Nephron progenitor cell (in vitro differentiated cells): ENCODE data around the gene OTUB1.
"Not testable (repeated sequence)": the region's sequence is repeated elsewhere in the genome, so short reads cannot be mapped to it uniquely, and the experiment has no call there.

ENCODE experiments used
- DNase-seq: peaks from one replicate; pipeline ENCODE4 v3.0.0; 2021
- H3K27ac Mint-ChIP-seq: 2 replicates; pipeline ENCODE4 v1.8.0; 2021; ENCODE audit warnings: mild to moderate bottlenecking, moderate library complexity, mixed read lengths
- H3K27me3 Mint-ChIP-seq: 2 replicates; pipeline ENCODE4 v1.8.0; 2021; ENCODE audit warnings: mild to moderate bottlenecking, low read depth, mixed read lengths; ENCODE audit not compliant: poor library complexity
- H3K36me3 Mint-ChIP-seq: 2 replicates; pipeline ENCODE4 v1.8.0; 2021; ENCODE audit warnings: low read depth, mixed read lengths
- H3K4me1 Mint-ChIP-seq: 2 replicates; pipeline ENCODE4 v1.8.0; 2021; ENCODE audit warnings: mixed read lengths
- H3K4me3 Mint-ChIP-seq: 2 replicates; pipeline ENCODE4 v1.8.0; 2021; ENCODE audit warnings: mild to moderate bottlenecking, moderate library complexity, mixed read lengths
- H3K9me3 Mint-ChIP-seq: 2 replicates; pipeline ENCODE4 v1.8.0; 2021; ENCODE audit warnings: mild to moderate bottlenecking, moderate library complexity, mixed read lengths
- CTCF ChIP-seq: fragments of 200-600 bp; sonication (generic); IDR thresholded peaks from 2 replicates; pipeline ENCODE4 v1.5.0; 2021; ENCODE audit warnings: antibody characterized with exemption

Gene OTUB1

GRCh38 chr11:63952570-63952969, 33.7 kb upstream of the OTUB1 start:
- no peak for DNase-seq
- H3K27me3 Mint-ChIP-seq = no peaks in the 10 kb centered on the region
- peak overlapping the region; percentile 36 for H3K27ac Mint-ChIP-seq
- no peak for TF ChIP-seq CTCF
- no peaks in the 10 kb centered on the region for H3K9me3 Mint-ChIP-seq
- H3K4me1 Mint-ChIP-seq = peaks cover 6% of the 10 kb centered on the region
- no peak overlapping the region for H3K4me3 Mint-ChIP-seq
- peaks cover 61% of the 10 kb centered on the region for H3K36me3 Mint-ChIP-seq

GRCh38 chr11:63958008-63958407, 28.2 kb upstream of the OTUB1 start:
- no peak for TF ChIP-seq CTCF
- peaks cover 30% of the 10 kb centered on the region for H3K36me3 Mint-ChIP-seq
- no peak overlapping the region for H3K27ac Mint-ChIP-seq
- peaks cover 15% of the 10 kb centered on the region for H3K4me1 Mint-ChIP-seq
- no peak overlapping the region for H3K4me3 Mint-ChIP-seq
- no peaks in the 10 kb centered on the region for H3K9me3 Mint-ChIP-seq
- no peak for DNase-seq
- H3K27me3 Mint-ChIP-seq = no peaks in the 10 kb centered on the region

DNA sequence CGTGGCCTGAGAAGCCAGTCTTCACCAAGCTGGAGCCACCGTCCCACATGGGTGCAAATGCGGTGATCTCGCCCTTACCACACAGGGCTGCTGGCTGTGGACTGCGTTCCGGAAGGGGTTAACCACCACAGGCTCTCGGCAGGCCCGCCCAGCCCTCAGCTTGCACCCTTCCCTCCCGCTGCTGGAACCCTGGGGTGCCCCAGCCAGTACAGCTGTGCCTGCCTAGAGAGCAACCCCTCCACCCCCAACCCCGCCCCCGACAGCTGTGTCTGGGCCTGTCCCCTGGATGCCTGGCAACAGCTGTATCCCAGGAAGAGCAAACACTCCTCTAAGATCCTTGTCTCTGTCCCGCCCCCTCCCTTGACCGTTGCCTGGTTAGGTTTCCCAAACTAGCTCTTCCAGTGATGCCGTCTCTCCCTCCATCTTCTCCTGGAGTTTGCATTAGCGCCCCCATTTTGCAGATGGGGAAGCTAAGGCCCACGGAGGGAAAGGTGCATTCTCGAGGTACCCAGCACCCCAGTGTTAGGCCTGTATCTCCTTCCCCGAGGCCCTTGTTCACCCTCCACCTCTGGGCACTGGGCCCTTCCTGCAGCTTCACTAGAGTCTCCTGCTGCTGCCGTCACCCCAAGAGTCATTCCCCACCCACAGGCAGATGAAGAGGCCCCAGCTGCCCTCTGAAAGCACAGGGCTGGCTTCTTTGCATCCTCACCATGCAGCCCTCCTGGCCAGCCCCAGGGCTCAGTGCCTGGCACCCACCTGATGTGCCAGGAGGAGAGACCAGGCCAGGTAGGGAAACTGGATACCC, 24.4 kb upstream of the OTUB1 start:
- peak overlapping the region; percentile 66 for H3K27ac Mint-ChIP-seq
- no peak overlapping the region for H3K4me3 Mint-ChIP-seq
- no peaks in the 10 kb centered on the region for H3K27me3 Mint-ChIP-seq
- H3K9me3 Mint-ChIP-seq = no peaks in the 10 kb centered on the region
- peaks cover 15% of the 10 kb centered on the region for H3K4me1 Mint-ChIP-seq
- TF ChIP-seq CTCF = no peak
- no peak for DNase-seq
- no peaks in the 10 kb centered on the region for H3K36me3 Mint-ChIP-seq

- H3K27ac Mint-ChIP-seq, DNase-seq, H3K36me3 Mint-ChIP-seq, H3K27me3 Mint-ChIP-seq, H3K4me3 Mint-ChIP-seq, H3K9me3 Mint-ChIP-seq: not testable (repeated sequence)
- H3K4me1 Mint-ChIP-seq = peaks cover 11% of the 10 kb centered on the region
Observed at GRCh38 chr11:63963895-63964294, 22.3 kb upstream of the OTUB1 start.

DNA sequence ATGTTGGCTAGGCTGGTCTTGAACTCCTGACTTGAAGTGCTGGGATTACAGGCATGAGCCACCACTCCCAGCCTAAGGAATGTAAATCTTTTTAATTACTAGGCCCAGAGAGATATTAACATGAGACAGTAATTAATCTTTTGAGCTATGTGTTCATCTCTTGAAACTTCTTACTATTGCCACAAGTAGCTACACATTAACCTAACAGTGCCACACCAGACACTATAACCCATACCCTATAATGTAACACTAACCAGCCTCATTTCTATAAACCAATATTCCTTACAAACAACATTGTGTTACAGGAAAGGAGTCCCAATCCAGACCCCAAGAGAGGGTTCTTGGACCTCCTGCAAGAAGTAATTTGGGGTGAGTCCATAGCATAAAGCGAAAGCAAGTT, 19.8 kb upstream of the OTUB1 start:
- TF ChIP-seq CTCF = no peak
- H3K27me3 Mint-ChIP-seq = peaks cover 7% of the 10 kb centered on the region
- H3K4me3 Mint-ChIP-seq = no peak overlapping the region
- H3K4me1 Mint-ChIP-seq = peaks cover 15% of the 10 kb centered on the region
- no peak overlapping the region for H3K27ac Mint-ChIP-seq
- DNase-seq = no peak
- no peaks in the 10 kb centered on the region for H3K9me3 Mint-ChIP-seq
- H3K36me3 Mint-ChIP-seq = no peaks in the 10 kb centered on the region

- Mint-ChIP-seq H3K4me1 (peaks cover 11% of the 10 kb centered on the region), H3K36me3 (peaks cover 5% of the 10 kb centered on the region), H3K27me3 (peaks cover 8% of the 10 kb centered on the region), H3K27ac (peak overlapping the region; percentile 16), H3K9me3 (peaks cover 10% of the 10 kb centered on the region), H3K4me3 (no peak overlapping the region)
- TF ChIP-seq CTCF = no peak
- DNase-seq = no peak
Observed at GRCh38 chr11:63969461-63969860, 16.8 kb upstream of the OTUB1 start.
